ENCODE data around the gene RASSF8.

DNA sequence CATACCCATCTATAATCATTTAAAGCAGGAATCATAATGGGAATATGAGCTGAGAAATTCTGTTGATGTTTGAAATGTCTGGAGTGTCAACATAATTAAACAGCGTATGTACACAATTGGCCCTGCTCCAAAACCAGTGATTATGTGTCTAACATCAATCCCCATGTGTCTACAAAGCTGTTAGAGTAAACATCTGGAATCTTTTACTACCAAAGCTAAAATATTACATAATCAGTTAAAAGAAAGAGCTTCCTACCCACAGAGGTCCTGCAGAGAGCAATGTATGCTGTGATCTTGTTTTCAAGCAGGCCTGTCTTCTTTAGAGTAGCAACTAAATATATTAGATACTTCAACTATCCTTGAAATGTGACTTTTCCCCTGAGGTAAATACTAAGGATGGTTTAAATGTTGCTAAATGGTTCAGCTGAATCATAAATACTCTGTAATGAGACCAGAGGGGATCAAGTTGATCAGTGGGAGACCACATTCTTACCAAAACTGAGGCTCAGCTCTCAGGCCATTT, 74.3 kb downstream of the RASSF8 start:
- TF ChIP-seq, protein P1, sequence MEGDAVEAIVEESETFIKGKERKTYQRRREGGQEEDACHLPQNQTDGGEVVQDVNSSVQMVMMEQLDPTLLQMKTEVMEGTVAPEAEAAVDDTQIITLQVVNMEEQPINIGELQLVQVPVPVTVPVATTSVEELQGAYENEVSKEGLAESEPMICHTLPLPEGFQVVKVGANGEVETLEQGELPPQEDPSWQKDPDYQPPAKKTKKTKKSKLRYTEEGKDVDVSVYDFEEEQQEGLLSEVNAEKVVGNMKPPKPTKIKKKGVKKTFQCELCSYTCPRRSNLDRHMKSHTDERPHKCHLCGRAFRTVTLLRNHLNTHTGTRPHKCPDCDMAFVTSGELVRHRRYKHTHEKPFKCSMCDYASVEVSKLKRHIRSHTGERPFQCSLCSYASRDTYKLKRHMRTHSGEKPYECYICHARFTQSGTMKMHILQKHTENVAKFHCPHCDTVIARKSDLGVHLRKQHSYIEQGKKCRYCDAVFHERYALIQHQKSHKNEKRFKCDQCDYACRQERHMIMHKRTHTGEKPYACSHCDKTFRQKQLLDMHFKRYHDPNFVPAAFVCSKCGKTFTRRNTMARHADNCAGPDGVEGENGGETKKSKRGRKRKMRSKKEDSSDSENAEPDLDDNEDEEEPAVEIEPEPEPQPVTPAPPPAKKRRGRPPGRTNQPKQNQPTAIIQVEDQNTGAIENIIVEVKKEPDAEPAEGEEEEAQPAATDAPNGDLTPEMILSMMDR (conservative IDR thresholded peaks at IDR 0.05; ENCODE audit: low read depth in 2 of 2), result no peak
- TF ChIP-seq, protein P2, sequence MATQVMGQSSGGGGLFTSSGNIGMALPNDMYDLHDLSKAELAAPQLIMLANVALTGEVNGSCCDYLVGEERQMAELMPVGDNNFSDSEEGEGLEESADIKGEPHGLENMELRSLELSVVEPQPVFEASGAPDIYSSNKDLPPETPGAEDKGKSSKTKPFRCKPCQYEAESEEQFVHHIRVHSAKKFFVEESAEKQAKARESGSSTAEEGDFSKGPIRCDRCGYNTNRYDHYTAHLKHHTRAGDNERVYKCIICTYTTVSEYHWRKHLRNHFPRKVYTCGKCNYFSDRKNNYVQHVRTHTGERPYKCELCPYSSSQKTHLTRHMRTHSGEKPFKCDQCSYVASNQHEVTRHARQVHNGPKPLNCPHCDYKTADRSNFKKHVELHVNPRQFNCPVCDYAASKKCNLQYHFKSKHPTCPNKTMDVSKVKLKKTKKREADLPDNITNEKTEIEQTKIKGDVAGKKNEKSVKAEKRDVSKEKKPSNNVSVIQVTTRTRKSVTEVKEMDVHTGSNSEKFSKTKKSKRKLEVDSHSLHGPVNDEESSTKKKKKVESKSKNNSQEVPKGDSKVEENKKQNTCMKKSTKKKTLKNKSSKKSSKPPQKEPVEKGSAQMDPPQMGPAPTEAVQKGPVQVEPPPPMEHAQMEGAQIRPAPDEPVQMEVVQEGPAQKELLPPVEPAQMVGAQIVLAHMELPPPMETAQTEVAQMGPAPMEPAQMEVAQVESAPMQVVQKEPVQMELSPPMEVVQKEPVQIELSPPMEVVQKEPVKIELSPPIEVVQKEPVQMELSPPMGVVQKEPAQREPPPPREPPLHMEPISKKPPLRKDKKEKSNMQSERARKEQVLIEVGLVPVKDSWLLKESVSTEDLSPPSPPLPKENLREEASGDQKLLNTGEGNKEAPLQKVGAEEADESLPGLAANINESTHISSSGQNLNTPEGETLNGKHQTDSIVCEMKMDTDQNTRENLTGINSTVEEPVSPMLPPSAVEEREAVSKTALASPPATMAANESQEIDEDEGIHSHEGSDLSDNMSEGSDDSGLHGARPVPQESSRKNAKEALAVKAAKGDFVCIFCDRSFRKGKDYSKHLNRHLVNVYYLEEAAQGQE (IDR thresholded peaks at IDR 0.05; ENCODE audit: unreplicated experiment), result no peak
- TF ChIP-seq CREB1 (CRISPR knock-in tag; IDR thresholded peaks at IDR 0.05; ENCODE audit: low read depth) (no peak), EZH2 (IDR thresholded peaks at IDR 0.05; ENCODE audit: low read depth, unreplicated experiment) (no peak), ZNF114 (CRISPR knock-in tag; IDR thresholded peaks at IDR 0.05) (no peak), POLR2AphosphoS5 (IDR thresholded peaks at IDR 0.05; ENCODE audit: low read depth) (no peak)
